ENCODE measurements around the gene FHIT. TPM values are rescaled to one million over a fixed set of nuclear protein-coding genes. Genes with fewer than 3 reads are reported as not detected.

The FHIT gene
- total and polyA plus RNA-seq, 10 of the 15 experiments (the other 5 are each of a cell fraction or from before 2014, with no cell fraction given) = 4.2 to 14.9 (median 9.4) TPM

DNA sequence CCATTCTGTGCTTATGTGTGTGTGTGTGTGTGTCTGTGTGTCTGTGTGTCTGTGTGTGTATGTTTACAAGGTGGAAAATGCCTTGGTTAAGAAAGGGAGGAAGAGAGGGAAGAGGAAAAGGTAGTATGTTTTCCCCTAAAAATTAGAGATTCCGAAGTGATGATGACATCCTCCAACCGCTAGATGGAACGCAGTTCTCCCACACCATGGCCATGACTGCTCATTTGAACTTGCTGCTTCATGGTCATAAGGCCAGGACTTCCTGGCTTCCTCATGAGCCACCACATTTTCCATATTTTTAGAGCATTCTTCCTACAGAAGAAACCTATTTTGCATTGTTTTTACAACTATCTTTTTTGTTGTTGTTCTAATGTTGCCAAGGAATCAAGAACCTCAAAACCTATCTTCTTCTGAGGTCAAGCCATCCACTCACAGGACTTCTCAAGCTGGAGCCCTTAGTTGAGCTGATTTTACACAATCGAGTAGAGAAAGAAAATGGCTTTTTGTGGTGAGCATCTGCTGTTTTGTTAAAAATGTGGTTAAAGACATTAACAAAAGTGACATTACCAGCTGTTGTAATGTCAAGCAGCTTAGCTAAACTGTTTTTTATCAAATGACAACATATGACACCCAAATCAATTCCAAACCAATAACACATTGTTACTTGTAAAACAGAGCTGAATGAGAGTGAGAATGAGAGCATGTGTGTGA, 1091.0 kb downstream of the FHIT start:
- ChIA-PET SMC1A (ENCODE audit: uncharacterized antibody, unreplicated experiment) (no interaction called here), CTCF (no interaction called here), RAD21 (ENCODE audit: unreplicated experiment) (no interaction called here), POLR2A (no interaction called here)
- ATAC-seq = no peak
- WGBS (ENCODE audit: insufficient coverage, insufficient replicate concordance, low lambda C conversion rate, missing lambda C conversion rate) = 55% methylated on average over 4 of the region's 4 CpGs
- intact Hi-C loops (cut with micrococcal nuclease; ENCODE audit: unreplicated experiment) (no loop called here), in situ Hi-C loops (cut with MboI) (no loop called here)
- TF ChIP-seq RAD21 (IDR thresholded peaks at IDR 0.05; ENCODE audit: insufficient read depth, low read depth, low read length) = no peak
- TF ChIP-seq, protein P1, sequence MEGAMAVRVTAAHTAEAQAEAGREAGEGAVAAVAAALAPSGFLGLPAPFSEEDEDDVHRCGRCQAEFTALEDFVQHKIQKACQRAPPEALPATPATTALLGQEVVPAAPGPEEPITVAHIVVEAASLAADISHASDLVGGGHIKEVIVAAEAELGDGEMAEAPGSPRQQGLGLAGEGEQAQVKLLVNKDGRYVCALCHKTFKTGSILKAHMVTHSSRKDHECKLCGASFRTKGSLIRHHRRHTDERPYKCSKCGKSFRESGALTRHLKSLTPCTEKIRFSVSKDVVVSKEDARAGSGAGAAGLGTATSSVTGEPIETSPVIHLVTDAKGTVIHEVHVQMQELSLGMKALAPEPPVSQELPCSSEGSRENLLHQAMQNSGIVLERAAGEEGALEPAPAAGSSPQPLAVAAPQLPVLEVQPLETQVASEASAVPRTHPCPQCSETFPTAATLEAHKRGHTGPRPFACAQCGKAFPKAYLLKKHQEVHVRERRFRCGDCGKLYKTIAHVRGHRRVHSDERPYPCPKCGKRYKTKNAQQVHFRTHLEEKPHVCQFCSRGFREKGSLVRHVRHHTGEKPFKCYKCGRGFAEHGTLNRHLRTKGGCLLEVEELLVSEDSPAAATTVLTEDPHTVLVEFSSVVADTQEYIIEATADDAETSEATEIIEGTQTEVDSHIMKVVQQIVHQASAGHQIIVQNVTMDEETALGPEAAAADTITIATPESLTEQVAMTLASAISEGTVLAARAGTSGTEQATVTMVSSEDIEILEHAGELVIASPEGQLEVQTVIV (IDR thresholded peaks at IDR 0.05; ENCODE audit: borderline replicate concordance, partially characterized antibody) = no peak
- TF ChIP-seq, protein P2, sequence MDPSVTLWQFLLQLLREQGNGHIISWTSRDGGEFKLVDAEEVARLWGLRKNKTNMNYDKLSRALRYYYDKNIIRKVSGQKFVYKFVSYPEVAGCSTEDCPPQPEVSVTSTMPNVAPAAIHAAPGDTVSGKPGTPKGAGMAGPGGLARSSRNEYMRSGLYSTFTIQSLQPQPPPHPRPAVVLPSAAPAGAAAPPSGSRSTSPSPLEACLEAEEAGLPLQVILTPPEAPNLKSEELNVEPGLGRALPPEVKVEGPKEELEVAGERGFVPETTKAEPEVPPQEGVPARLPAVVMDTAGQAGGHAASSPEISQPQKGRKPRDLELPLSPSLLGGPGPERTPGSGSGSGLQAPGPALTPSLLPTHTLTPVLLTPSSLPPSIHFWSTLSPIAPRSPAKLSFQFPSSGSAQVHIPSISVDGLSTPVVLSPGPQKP (IDR thresholded peaks at IDR 0.05; ENCODE audit: low read depth, low read length) = no peak
- TF ChIP-seq, protein P3, sequence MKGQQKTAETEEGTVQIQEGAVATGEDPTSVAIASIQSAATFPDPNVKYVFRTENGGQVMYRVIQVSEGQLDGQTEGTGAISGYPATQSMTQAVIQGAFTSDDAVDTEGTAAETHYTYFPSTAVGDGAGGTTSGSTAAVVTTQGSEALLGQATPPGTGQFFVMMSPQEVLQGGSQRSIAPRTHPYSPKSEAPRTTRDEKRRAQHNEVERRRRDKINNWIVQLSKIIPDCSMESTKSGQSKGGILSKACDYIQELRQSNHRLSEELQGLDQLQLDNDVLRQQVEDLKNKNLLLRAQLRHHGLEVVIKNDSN (IDR thresholded peaks at IDR 0.05; ENCODE audit: borderline replicate concordance, extremely low read length, insufficient read depth, low read depth, low read length) = no peak
- TF ChIP-seq, protein P4, sequence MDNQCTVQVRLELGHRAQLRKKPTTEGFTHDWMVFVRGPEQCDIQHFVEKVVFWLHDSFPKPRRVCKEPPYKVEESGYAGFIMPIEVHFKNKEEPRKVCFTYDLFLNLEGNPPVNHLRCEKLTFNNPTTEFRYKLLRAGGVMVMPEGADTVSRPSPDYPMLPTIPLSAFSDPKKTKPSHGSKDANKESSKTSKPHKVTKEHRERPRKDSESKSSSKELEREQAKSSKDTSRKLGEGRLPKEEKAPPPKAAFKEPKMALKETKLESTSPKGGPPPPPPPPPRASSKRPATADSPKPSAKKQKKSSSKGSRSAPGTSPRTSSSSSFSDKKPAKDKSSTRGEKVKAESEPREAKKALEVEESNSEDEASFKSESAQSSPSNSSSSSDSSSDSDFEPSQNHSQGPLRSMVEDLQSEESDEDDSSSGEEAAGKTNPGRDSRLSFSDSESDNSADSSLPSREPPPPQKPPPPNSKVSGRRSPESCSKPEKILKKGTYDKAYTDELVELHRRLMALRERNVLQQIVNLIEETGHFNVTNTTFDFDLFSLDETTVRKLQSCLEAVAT (IDR thresholded peaks at IDR 0.05) = no peak
- no peak for TF ChIP-seq CBFB (IDR thresholded peaks at IDR 0.05; ENCODE audit: low read depth)
- no peak for TF ChIP-seq TCF3 (IDR thresholded peaks at IDR 0.05; ENCODE audit: borderline replicate concordance, insufficient read depth, low read depth, low read length)
- Histone ChIP-seq H3K36me3 (ENCODE audit: control insufficient read depth in 2 of 2, insufficient read depth in 2 of 2, low read length in 1 of 2) (no peaks in the 10 kb centered on the region), H3K27ac (ENCODE audit: control insufficient read depth, insufficient read depth) (no peak overlapping the region), H3K9ac (ENCODE audit: control insufficient read depth, insufficient read depth, low read length) (no peak overlapping the region), H4K20me1 (ENCODE audit: control insufficient read depth, insufficient read depth) (no peaks in the 10 kb centered on the region), H2AFZ (ENCODE audit: control insufficient read depth, low read depth, low read length) (no peak overlapping the region), H3K9me3 (replicated peaks; ENCODE audit: control insufficient read depth, insufficient read depth, low read length) (no peaks in the 10 kb centered on the region), H3K4me2 (ENCODE audit: control insufficient read depth, insufficient read depth) (no peak overlapping the region), H3K4me3 (no peak overlapping the region), H3K27me3 (replicated peaks in 1 of 2; ENCODE audit: control insufficient read depth in 2 of 2, insufficient read depth in 2 of 2, low read length in 1 of 2) (no peaks in the 10 kb centered on the region), H3K79me2 (ENCODE audit: control insufficient read depth, insufficient read depth, low read length) (no peaks in the 10 kb centered on the region), H3K4me1 (ENCODE audit: control insufficient read depth, insufficient read depth, low read length) (no peaks in the 10 kb centered on the region)
- FAIRE-seq = no peak
- no TSS peak for BruUV-seq (replicated peaks)
- no peak for DNase-seq (ENCODE audit: low read depth, low spot score)
